Ammon's horn (tissue), 1 donor: ENCODE results near the gene BCL6.

ENCODE experiments used
- DNase-seq: peaks from one replicate; pipeline ENCODE4 v3.0.0-alpha.2; 2016; ENCODE audit warnings: low spot score

BCL6 gene

DNA sequence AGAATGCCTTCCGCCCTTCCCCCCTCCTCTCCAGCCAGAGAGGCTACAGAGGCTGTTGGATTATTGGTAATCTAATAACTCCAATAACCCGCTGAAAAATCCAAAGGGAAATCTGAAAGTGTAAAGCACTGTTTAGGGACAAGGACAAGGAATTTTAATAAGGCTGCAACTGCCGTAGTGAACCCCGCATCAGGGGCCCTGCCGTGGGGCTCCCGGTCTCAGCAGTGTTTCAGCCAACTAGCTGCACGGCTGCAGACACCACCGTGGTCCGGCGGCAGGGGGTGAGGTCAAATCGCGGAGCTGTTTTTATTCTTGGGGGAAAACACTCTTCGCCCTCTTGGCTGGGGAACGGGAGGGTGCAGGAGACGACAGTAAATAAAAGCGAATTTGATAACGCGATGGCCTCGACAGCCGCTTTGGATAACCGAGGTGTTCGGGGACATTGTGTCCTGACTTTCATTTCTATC lies 6.1 kb downstream of the BCL6 start:
- no peak for DNase-seq

GRCh38 chr3:187738331-187739093 lies 6.8 kb downstream of the BCL6 start:
- DNase-seq: peak; percentile 96

DNA sequence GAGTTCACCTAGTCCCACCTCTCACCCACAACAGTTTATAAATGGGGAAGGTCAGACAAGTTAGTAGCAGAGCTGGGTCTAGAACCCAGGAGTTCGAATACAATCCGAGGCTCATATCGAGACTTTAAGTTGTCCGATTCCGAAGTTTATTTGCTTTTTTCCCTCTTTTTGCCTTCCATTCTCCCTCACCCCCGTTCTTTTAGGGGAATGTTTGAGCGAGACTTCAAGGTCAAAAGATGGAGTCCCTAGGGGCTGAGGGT lies 7.3 kb downstream of the BCL6 start:
- no peak for DNase-seq

GRCh38 chr3:187737368-187738070 lies 7.7 kb downstream of the BCL6 start:
- DNase-seq: peak; percentile 49

DNA sequence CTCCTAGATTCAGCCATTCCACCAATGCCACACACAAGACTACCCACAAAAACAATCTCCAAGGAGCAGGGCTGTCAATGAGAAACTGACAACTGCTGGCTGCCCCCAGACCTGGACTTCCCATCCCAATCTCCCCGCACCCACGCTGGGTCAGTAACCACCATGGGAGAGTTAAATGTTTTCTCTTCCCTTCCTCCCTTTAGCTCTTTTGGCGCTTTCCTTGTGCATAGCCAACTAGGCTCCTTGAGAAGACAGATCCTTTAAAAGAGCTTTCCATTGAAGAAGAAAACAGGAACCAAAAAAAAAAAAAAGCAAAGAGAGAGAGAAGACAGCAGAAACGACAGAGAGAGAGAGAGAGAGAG lies 8.3 kb downstream of the BCL6 start:
- no peak for DNase-seq

DNA sequence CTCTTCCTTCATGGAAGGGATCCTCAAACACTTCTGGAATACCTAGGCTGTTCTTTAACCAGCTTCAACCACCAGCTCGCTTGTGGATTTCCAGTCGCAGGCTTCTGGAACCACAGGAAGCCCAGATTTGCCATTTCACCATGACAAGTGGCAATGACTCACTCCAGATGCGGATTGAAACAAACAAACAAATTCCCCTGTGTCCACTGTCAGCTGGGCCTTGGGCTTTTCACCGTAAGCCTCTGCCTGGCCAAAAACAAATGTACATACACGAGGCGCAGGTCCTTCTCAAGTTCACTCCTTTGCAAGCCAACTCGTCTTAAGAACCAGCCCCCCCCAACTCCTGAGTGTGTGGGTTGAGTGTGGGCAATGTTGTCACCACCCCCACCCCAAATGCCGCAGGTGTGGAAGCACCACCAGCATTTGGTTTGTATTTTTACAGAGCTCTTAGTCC lies 8.8 kb downstream of the BCL6 start:
- DNase-seq: no peak

- DNase-seq: no peak
These were observed 9.4 kb downstream of the BCL6 start for GRCh38 chr3:187735837-187736236.

DNA sequence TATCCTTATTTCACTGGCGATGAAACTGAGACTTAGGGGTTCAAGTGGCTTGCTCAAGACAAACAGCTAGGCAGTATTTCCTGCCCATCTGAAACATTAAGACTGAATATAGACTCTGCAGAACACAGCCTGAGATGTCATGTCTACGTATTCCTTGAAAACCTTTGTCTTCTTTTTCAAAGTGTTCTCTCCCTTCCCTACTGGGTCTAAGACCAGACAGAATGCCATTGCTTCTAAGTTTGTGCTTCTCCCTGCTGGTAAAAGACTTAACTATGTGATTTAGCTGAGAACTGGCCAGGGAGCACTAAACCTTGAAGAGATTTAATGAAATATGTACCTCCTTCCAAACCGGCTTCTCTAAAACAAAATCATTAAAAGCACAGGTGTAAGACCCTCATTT lies 9.9 kb downstream of the BCL6 start:
- DNase-seq: no peak

- DNase-seq: no peak
These were observed 10.4 kb downstream of the BCL6 start for GRCh38 chr3:187734841-187735240.

DNA sequence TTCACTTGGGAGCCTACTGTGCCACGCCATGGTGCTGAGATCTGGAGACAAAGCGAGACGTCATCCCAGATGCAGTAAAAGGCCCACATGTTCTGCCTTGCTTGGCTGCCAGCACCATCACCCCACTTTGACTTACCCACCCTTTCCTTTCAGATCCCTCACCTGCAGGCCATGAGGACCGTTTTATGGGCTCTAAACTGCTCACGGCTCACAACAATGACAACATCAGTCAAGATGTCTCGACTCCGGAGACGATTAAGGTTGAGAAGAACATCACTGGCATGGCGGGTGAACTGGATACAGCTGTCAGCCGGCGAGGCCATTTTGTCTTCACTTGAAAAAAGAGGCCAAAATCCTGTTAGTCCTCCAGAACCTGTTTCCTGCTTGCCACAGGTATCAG lies 11.9 kb downstream of the BCL6 start:
- no peak for DNase-seq

GRCh38 chr3:187729598-187729997 lies 15.7 kb downstream of the BCL6 start:
- no peak for DNase-seq

DNA sequence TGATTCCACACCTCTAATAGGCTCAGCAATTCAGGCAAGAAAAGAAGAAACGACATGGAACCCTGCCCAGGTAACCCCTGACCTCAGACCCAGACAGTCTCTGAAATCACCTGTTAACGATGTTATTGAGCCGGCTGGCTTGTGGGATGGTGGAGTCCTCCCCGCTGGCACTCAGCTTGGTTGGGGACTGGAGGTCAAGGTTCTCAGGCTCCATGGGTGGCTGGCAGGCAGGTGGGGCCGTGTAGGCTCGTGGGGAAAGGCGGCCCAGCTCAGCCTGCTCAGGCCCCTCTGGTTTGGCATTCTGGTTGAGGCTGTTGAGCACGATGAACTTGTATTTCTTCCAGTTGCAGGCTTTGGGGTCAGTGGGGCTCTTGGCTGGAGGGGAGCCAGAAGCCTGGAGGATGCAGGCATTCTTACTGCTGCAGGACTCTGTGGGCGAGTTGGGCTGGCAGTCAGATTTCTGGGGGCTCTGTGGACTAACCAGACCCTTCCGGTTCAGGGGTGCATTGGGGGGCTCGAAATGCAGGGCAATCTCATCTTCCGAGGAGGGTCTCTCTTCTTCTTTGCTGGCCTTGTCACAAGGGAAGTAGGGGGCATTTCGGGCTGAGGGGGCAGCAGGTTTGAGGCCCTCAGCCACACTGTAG lies 16.2 kb downstream of the BCL6 start:
- no peak for DNase-seq

DNA sequence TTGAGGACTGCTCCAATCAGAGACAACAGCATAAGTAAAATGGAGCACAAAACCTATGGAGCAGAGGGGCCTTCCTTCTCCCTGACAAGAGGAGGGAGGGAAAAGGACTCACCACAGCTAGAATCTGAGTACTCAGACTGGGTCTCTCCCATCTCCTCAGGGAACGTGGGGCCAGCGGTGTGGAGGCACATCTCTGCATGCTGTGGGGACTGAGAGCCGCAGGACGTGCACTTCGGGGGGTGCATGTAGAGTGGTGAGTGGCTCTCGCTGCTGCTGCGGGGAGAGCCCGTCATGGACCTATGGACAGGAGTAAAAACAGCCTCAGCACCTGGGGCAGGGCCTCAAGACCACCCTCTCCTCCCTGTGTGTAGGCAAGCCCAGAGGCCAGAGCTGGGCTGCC lies 17.0 kb downstream of the BCL6 start:
- DNase-seq: no peak

- DNase-seq: no peak
These were observed 18.7 kb downstream of the BCL6 start for GRCh38 chr3:187726564-187726963.

DNA sequence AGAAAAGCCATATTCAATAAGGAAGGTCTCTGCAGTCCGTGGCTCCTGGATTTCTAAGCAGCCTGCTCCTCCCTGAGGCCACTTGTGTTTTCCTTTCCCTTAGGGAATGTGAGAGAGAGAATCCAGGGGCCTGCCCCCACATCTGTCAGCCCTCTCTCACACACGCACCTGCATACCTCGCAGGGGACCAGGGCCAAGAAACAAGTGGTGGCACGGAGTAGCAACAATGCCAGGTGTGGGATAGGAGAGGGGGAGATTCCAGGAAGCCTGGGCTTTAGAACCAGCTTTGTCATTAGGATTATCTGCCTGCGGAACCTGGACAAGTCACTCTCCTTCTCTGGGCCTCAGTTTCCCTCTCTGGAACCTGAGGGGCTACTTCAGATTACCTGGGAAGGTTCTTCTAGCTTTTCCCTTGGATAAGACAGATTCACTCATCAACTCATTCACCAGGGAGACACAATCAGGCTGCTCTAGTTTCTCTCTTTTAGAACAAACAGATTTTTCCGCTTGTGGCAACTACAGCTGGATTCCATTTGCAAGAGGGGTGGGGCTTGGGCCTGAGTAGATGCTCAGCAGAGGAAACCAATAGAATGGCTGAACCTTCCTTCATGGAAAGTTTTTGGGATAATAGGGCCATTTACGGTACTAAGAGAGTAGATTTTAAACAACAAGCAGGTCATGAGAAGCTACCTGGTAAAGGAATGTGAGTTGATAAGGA lies 19.5 kb downstream of the BCL6 start:
- no peak for DNase-seq

- no peak for DNase-seq
These were observed 20.0 kb downstream of the BCL6 start for GRCh38 chr3:187725224-187725623.

DNA sequence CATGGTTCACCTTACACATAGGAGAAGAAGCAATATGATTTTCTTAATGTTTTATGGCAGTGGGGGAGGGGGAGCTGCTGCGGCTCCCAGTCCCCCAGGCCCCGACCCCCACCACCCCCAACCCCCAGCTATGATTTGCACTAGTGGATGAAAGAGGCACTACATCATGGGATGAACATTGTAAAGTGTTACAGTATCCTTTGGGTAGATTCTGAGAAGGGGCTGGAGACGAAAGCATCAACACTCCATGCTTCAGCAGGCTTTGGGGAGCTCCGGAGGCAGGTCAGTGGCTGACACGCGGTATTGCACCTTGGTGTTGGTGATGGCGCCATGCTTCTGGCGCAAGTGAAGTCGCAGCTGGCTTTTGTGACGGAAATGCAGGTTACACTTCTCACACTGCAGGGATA lies 23.1 kb downstream of the BCL6 start:
- DNase-seq: no peak

DNA sequence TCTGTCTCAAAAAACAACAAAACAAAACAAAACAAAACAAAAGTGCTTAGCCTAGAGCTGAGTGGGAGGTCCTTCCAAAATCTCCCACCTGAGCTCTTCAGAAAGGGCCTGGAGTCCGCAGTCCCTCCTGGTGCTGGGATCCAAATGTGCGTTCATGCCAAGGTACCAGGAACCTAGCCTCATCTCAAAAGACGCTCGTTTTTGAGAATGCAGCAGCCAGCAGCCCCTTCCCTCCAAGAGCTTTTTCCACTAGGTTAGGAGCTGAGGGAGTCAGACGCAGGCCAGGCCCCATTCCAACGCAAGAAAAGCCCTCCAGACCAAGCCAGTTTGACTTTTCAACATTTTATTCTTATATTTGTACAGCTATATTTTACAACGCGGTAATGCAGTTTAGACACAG lies 24.2 kb downstream of the BCL6 start:
- DNase-seq: no peak

GRCh38 chr3:187720337-187720670 lies 25.0 kb downstream of the BCL6 start:
- DNase-seq: no peak

GRCh38 chr3:187719628-187720336 lies 25.5 kb downstream of the BCL6 start:
- DNase-seq: peak; percentile 73

- DNase-seq: no peak
These were observed 26.5 kb downstream of the BCL6 start for GRCh38 chr3:187718802-187719201.

GRCh38 chr3:187717572-187717971 lies 27.7 kb downstream of the BCL6 start:
- no peak for DNase-seq
